ENCODE measurements around the gene LETM1. TPM values are rescaled to one million over a fixed set of nuclear protein-coding genes. Genes with fewer than 3 reads are reported as not detected.

LETM1 gene
- total and polyA plus RNA-seq, 2 of the 13 experiments (the other 11 are each of a cell fraction or from before 2014, with no cell fraction given) = 9.7 to 41.6 TPM

DNA sequence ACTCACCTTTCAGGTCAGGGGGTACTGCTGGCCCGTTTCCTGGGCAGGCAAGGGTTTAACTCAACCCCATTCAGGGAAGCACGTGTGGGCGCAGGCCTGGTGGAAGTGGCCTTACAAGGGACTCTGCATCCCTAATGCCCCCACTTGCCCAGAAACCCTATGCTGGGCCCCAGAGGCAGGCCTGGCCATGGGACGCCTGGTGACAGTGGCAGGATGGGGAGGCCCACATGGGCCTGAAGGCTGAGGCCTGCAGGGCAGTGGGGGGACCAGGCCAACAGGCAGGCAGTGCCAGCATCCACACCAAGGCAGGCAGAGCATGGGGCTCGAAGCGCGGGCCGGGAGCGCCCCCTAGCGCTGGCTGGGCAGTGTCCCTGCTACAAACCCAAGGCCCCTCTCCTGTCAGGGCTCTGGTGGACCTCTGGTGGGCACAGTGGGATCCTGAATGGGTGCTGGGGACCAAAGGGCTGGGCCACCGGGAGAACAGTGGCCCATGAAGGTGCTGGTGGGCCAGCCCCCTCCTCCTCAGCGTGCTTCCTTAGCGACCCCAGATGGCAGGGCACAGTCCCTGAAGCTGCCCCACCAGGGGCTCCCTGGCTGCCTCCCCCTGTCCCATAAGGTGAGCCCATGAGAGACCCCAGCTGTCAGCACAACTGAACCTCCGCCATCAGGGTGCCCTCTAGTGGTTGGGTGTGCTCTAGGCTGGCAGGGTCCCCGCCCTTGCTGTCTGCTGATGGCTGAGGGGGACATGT is 46.0 kb downstream of the LETM1 start (continued):
- 0 out of 2 replicates have a peak, but pooled peaks have one; percentile 41 for TF ChIP-seq MIER3 (CRISPR knock-in tag; IDR thresholded peaks at IDR 0.05; ENCODE audit: borderline replicate concordance)
- no peak for TF ChIP-seq ZNF615 (CRISPR knock-in tag; IDR thresholded peaks at IDR 0.05; ENCODE audit: borderline replicate concordance)
- TF ChIP-seq, protein P1, sequence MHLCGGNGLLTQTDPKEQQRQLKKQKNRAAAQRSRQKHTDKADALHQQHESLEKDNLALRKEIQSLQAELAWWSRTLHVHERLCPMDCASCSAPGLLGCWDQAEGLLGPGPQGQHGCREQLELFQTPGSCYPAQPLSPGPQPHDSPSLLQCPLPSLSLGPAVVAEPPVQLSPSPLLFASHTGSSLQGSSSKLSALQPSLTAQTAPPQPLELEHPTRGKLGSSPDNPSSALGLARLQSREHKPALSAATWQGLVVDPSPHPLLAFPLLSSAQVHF (CRISPR knock-in tag; IDR thresholded peaks at IDR 0.05) = no peak
- TF ChIP-seq, protein P2, sequence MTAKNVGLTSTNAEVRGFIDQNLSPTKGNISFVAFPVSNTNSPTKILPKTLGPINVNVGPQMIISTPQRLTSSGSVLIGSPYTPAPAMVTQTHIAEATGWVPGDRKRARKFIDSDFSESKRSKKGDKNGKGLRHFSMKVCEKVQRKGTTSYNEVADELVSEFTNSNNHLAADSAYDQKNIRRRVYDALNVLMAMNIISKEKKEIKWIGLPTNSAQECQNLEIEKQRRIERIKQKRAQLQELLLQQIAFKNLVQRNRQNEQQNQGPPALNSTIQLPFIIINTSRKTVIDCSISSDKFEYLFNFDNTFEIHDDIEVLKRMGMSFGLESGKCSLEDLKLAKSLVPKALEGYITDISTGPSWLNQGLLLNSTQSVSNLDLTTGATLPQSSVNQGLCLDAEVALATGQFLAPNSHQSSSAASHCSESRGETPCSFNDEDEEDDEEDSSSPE (CRISPR knock-in tag; IDR thresholded peaks at IDR 0.05) = no peak; the same call in 1 of the 2 replicates
- TF ChIP-seq, protein P3, sequence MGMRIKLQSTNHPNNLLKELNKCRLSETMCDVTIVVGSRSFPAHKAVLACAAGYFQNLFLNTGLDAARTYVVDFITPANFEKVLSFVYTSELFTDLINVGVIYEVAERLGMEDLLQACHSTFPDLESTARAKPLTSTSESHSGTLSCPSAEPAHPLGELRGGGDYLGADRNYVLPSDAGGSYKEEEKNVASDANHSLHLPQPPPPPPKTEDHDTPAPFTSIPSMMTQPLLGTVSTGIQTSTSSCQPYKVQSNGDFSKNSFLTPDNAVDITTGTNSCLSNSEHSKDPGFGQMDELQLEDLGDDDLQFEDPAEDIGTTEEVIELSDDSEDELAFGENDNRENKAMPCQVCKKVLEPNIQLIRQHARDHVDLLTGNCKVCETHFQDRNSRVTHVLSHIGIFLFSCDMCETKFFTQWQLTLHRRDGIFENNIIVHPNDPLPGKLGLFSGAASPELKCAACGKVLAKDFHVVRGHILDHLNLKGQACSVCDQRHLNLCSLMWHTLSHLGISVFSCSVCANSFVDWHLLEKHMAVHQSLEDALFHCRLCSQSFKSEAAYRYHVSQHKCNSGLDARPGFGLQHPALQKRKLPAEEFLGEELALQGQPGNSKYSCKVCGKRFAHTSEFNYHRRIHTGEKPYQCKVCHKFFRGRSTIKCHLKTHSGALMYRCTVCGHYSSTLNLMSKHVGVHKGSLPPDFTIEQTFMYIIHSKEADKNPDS (CRISPR knock-in tag; IDR thresholded peaks at IDR 0.05) = no peak
- TF ChIP-seq, protein P4, sequence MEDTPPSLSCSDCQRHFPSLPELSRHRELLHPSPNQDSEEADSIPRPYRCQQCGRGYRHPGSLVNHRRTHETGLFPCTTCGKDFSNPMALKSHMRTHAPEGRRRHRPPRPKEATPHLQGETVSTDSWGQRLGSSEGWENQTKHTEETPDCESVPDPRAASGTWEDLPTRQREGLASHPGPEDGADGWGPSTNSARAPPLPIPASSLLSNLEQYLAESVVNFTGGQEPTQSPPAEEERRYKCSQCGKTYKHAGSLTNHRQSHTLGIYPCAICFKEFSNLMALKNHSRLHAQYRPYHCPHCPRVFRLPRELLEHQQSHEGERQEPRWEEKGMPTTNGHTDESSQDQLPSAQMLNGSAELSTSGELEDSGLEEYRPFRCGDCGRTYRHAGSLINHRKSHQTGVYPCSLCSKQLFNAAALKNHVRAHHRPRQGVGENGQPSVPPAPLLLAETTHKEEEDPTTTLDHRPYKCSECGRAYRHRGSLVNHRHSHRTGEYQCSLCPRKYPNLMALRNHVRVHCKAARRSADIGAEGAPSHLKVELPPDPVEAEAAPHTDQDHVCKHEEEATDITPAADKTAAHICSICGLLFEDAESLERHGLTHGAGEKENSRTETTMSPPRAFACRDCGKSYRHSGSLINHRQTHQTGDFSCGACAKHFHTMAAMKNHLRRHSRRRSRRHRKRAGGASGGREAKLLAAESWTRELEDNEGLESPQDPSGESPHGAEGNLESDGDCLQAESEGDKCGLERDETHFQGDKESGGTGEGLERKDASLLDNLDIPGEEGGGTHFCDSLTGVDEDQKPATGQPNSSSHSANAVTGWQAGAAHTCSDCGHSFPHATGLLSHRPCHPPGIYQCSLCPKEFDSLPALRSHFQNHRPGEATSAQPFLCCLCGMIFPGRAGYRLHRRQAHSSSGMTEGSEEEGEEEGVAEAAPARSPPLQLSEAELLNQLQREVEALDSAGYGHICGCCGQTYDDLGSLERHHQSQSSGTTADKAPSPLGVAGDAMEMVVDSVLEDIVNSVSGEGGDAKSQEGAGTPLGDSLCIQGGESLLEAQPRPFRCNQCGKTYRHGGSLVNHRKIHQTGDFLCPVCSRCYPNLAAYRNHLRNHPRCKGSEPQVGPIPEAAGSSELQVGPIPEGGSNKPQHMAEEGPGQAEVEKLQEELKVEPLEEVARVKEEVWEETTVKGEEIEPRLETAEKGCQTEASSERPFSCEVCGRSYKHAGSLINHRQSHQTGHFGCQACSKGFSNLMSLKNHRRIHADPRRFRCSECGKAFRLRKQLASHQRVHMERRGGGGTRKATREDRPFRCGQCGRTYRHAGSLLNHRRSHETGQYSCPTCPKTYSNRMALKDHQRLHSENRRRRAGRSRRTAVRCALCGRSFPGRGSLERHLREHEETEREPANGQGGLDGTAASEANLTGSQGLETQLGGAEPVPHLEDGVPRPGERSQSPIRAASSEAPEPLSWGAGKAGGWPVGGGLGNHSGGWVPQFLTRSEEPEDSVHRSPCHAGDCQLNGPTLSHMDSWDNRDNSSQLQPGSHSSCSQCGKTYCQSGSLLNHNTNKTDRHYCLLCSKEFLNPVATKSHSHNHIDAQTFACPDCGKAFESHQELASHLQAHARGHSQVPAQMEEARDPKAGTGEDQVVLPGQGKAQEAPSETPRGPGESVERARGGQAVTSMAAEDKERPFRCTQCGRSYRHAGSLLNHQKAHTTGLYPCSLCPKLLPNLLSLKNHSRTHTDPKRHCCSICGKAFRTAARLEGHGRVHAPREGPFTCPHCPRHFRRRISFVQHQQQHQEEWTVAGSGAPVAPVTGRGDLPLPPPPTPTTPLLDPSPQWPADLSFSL (CRISPR knock-in tag; IDR thresholded peaks at IDR 0.05) = no peak
- TF ChIP-seq ZNF788 (CRISPR knock-in tag; IDR thresholded peaks at IDR 0.05; ENCODE audit: borderline replicate concordance) = no peak; the same call in 1 of the 2 replicates
- TF ChIP-seq, protein P5, sequence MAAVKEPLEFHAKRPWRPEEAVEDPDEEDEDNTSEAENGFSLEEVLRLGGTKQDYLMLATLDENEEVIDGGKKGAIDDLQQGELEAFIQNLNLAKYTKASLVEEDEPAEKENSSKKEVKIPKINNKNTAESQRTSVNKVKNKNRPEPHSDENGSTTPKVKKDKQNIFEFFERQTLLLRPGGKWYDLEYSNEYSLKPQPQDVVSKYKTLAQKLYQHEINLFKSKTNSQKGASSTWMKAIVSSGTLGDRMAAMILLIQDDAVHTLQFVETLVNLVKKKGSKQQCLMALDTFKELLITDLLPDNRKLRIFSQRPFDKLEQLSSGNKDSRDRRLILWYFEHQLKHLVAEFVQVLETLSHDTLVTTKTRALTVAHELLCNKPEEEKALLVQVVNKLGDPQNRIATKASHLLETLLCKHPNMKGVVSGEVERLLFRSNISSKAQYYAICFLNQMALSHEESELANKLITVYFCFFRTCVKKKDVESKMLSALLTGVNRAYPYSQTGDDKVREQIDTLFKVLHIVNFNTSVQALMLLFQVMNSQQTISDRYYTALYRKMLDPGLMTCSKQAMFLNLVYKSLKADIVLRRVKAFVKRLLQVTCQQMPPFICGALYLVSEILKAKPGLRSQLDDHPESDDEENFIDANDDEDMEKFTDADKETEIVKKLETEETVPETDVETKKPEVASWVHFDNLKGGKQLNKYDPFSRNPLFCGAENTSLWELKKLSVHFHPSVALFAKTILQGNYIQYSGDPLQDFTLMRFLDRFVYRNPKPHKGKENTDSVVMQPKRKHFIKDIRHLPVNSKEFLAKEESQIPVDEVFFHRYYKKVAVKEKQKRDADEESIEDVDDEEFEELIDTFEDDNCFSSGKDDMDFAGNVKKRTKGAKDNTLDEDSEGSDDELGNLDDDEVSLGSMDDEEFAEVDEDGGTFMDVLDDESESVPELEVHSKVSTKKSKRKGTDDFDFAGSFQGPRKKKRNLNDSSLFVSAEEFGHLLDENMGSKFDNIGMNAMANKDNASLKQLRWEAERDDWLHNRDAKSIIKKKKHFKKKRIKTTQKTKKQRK (IDR thresholded peaks at IDR 0.05; ENCODE audit: low read length) = no peak
- TF ChIP-seq, protein P6, sequence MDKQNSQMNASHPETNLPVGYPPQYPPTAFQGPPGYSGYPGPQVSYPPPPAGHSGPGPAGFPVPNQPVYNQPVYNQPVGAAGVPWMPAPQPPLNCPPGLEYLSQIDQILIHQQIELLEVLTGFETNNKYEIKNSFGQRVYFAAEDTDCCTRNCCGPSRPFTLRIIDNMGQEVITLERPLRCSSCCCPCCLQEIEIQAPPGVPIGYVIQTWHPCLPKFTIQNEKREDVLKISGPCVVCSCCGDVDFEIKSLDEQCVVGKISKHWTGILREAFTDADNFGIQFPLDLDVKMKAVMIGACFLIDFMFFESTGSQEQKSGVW (CRISPR knock-in tag; IDR thresholded peaks at IDR 0.05; ENCODE audit: borderline replicate concordance) = no peak
- no peak for TF ChIP-seq ZNF382 (CRISPR knock-in tag; IDR thresholded peaks at IDR 0.05; ENCODE audit: borderline replicate concordance)
